H9 (cell line): Measurements from ENCODE around the gene ZNF578. TPM values are rescaled to one million over a fixed set of nuclear protein-coding genes. Genes with fewer than 3 reads are reported as not detected.
"Not testable (repeated sequence)": the region's sequence is repeated elsewhere in the genome, so short reads cannot be mapped to it uniquely, and the experiment has no call there.

Experiments
- DNase-seq: peaks from one replicate; pipeline ENCODE4 v3.0.0-alpha.2; 2017
- H2AFZ ChIP-seq: one replicate; pipeline ENCODE4 v1.6.1; 2013; ENCODE audit warnings: mild to moderate bottlenecking, low read length, control low read depth, moderate library complexity
- H2AK5ac ChIP-seq: 2 replicates; pipeline ENCODE4 v1.6.1; 2013; ENCODE audit warnings: low read length, control low read depth, mixed read lengths; ENCODE audit not compliant: insufficient read length
- H2BK120ac ChIP-seq: one replicate; pipeline ENCODE4 v1.6.1; 2013; ENCODE audit warnings: low read depth, mild to moderate bottlenecking, low read length, control low read depth, inconsistent platforms; ENCODE audit not compliant: poor library complexity, severe bottlenecking
- H2BK12ac ChIP-seq: 2 replicates; pipeline ENCODE4 v1.6.1; 2013; ENCODE audit warnings: low read length, control low read depth, mixed read lengths, low read depth; ENCODE audit not compliant: insufficient read length
- H2BK15ac ChIP-seq: 2 replicates; pipeline ENCODE4 v1.6.1; 2013; ENCODE audit warnings: low read depth, low read length, control low read depth
- H2BK20ac ChIP-seq: one replicate; pipeline ENCODE4 v1.6.1; 2013; ENCODE audit warnings: low read depth, mild to moderate bottlenecking, low read length, control low read depth, inconsistent platforms; ENCODE audit not compliant: poor library complexity, severe bottlenecking
- H2BK5ac ChIP-seq: 2 replicates; pipeline ENCODE4 v1.6.1; 2013; ENCODE audit warnings: low read length, control low read depth, mixed read lengths; ENCODE audit not compliant: insufficient read length
- H3K14ac ChIP-seq: 2 replicates; pipeline ENCODE4 v1.6.1; 2013; ENCODE audit warnings: low read length, control low read depth; ENCODE audit not compliant: insufficient read depth
- H3K18ac ChIP-seq: 2 replicates; pipeline ENCODE4 v1.6.1; 2013; ENCODE audit warnings: low read depth, mild to moderate bottlenecking, mixed read lengths, low read length, control low read depth; ENCODE audit not compliant: insufficient read length
- H3K23ac ChIP-seq: 2 replicates; pipeline ENCODE4 v1.6.1; 2013; ENCODE audit warnings: low read length, control low read depth, mixed read lengths, low read depth; ENCODE audit not compliant: insufficient read length
- H3K23me2 ChIP-seq: 2 replicates; pipeline ENCODE4 v1.6.1; 2013; ENCODE audit warnings: low read depth, mild to moderate bottlenecking, mixed read lengths, low read length, control low read depth; ENCODE audit not compliant: insufficient read length, poor library complexity, severe bottlenecking
- H3K27ac ChIP-seq: 2 replicates; pipeline ENCODE4 v1.5.1; 2013; ENCODE audit warnings: low read length, control low read depth, mixed read lengths, low read depth; ENCODE audit not compliant: insufficient read length
- H3K27me3 ChIP-seq: 2 replicates; pipeline ENCODE4 v1.6.1; 2013; ENCODE audit warnings: low read length, control low read depth, inconsistent platforms; ENCODE audit not compliant: insufficient read depth
- H3K4ac ChIP-seq: 2 replicates; pipeline ENCODE4 v1.6.1; 2013; ENCODE audit warnings: low read depth, mild to moderate bottlenecking, control low read depth, inconsistent platforms, low read length, moderate library complexity
- H3K4me1 ChIP-seq: 2 replicates; pipeline ENCODE4 v1.6.1; 2013; ENCODE audit warnings: low read length, control low read depth, inconsistent platforms; ENCODE audit not compliant: insufficient read depth
- H3K4me2 ChIP-seq: 2 replicates; pipeline ENCODE4 v1.6.1; 2013; ENCODE audit warnings: low read length, control low read depth, mixed read lengths; ENCODE audit not compliant: insufficient read length, insufficient read depth
- H3K56ac ChIP-seq: 2 replicates; pipeline ENCODE4 v1.6.1; 2013; ENCODE audit warnings: low read depth, mild to moderate bottlenecking, mixed read lengths, low read length, control low read depth; ENCODE audit not compliant: insufficient read length
- H3K79me1 ChIP-seq: 2 replicates; pipeline ENCODE4 v1.6.1; 2013; ENCODE audit warnings: low read depth, mild to moderate bottlenecking, moderate library complexity, low read length, control low read depth, inconsistent platforms; ENCODE audit not compliant: insufficient read depth, poor library complexity, severe bottlenecking
- H3K79me2 ChIP-seq: 2 replicates; pipeline ENCODE4 v1.6.1; 2013; ENCODE audit warnings: low read length, control low read depth, inconsistent platforms; ENCODE audit not compliant: insufficient read depth
- H3K9ac ChIP-seq: 2 replicates; pipeline ENCODE4 v1.6.1; 2013; ENCODE audit warnings: low read length, control low read depth, mixed read lengths; ENCODE audit not compliant: insufficient read length; ENCODE audit errors: extremely low read depth
- H3K9me3 ChIP-seq: one replicate; pipeline ENCODE4 v1.6.1; 2013; ENCODE audit warnings: low read depth, low read length, inconsistent platforms; ENCODE audit not compliant: control insufficient read depth
- H3T11ph ChIP-seq: one replicate; pipeline ENCODE4 v1.6.1; 2013; ENCODE audit warnings: mild to moderate bottlenecking, low read length, control low read depth, inconsistent platforms
- H4K20me1 ChIP-seq: one replicate; pipeline ENCODE4 v1.6.1; 2013; ENCODE audit not compliant: control insufficient read depth, insufficient read length, insufficient read depth
- H4K5ac ChIP-seq: 2 replicates; pipeline ENCODE4 v1.6.1; 2013; ENCODE audit warnings: low read depth, mild to moderate bottlenecking, mixed read lengths, low read length, control low read depth; ENCODE audit not compliant: insufficient read length
- H4K8ac ChIP-seq: replicated peaks from 2 replicates; pipeline ENCODE4 v1.6.1; 2013; ENCODE audit warnings: low read length, control low read depth, mixed read lengths, low read depth; ENCODE audit not compliant: insufficient read length
- H4K91ac ChIP-seq: 2 replicates; pipeline ENCODE4 v1.6.1; 2013; ENCODE audit warnings: low read depth, mild to moderate bottlenecking, moderate library complexity, mixed read lengths, low read length, control low read depth; ENCODE audit not compliant: insufficient read length
- H3K27ac Mint-ChIP-seq, 3 experiments: 2 replicates in 2 of 3; 3 replicates in 1 of 3; pipeline ENCODE4 v1.8.0; 2020 to 2021; ENCODE audit warnings: mixed read lengths in 3 of 3, mild to moderate bottlenecking in 1 of 3, moderate library complexity in 1 of 3
- H3K27me3 Mint-ChIP-seq: 2 replicates; pipeline ENCODE4 v1.8.0; 2021; ENCODE audit warnings: low read depth, mild to moderate bottlenecking, moderate library complexity, mixed read lengths
- H3K36me3 Mint-ChIP-seq, 3 experiments: 2 replicates in 2 of 3; 3 replicates in 1 of 3; pipeline ENCODE4 v1.8.0; 2020 to 2021; ENCODE audit warnings: low read depth in 3 of 3, mixed read lengths in 3 of 3; ENCODE audit not compliant: insufficient read depth in 1 of 3
- H3K4me1 Mint-ChIP-seq, 2 experiments: 2 replicates each; pipeline ENCODE4 v1.8.0; 2020; ENCODE audit warnings: mixed read lengths in 2 of 2
- H3K4me3 Mint-ChIP-seq, 2 experiments: 2 replicates in 1 of 2; 3 replicates in 1 of 2; pipeline ENCODE4 v1.8.0; 2020 to 2021; ENCODE audit warnings: mild to moderate bottlenecking in 2 of 2, mixed read lengths in 2 of 2, moderate library complexity in 1 of 2
- H3K9me3 Mint-ChIP-seq, 2 experiments: 2 replicates in 1 of 2; 3 replicates in 1 of 2; pipeline ENCODE4 v1.8.0; 2020; ENCODE audit warnings: mild to moderate bottlenecking in 2 of 2, mixed read lengths in 2 of 2, moderate library complexity in 1 of 2
- CTCF ChIP-seq: fragments of 200-600 bp; sonication (generic); conservative IDR thresholded peaks from 3 replicates; pipeline ENCODE4 v1.8.0; 2021; ENCODE audit warnings: antibody characterized with exemption, mild to moderate bottlenecking
- WGBS: extraction: QIAGEN DNeasy Blood & Tissue Kit; methylation state at CpG from one replicate; pipeline ENCODE4 v1.1.7; 2013; ENCODE audit warnings: missing lambda C conversion rate, low lambda C conversion rate, mixed read lengths; ENCODE audit not compliant: insufficient read length; ENCODE audit errors: extremely low coverage; 5-methylcytosine and 5-hydroxymethylcytosine counted together
- total RNA-seq: library from RNA; stranded (reverse); gene quantifications from 2 replicates; pipeline ENCODE4 v1.2.1, GENCODE V29; 2021

ZNF578 gene
- total RNA-seq, 1 experiment from 2014 or later = 5.3 TPM

DNA sequence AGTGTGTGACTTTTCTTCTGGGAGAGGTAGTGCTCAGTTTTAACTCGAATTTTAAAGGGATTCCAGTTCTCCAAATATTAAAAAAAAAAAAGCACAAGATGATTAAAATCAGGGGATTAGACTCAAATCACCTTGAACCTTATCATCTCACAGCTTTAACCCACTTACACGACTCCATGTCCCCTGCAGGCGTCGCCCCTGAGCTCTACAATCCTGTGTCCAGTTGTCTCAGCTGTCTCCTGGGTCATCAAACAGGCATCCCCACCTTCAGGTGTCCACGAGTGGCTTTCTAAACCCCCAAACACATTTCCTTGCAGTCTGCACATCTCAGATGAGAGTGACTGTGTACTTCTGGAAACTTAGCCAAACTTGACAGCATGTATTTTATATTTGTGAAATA is 88.3 kb downstream of the ZNF578 start:
- Histone ChIP-seq H3K9ac (no peak overlapping the region), H4K20me1 (no peaks in the 10 kb centered on the region), H3K27me3 (no peaks in the 10 kb centered on the region), H2AFZ (no peak overlapping the region), H4K8ac (no peak overlapping the region), H2BK20ac (no peak overlapping the region), H3K23ac (no peak overlapping the region), H2BK120ac (no peak overlapping the region), H3K14ac (no peak overlapping the region), H3T11ph (no peak overlapping the region), H4K5ac (no peak overlapping the region), H3K79me1 (no peaks in the 10 kb centered on the region), H2AK5ac (no peak overlapping the region), H3K56ac (no peak overlapping the region), H3K18ac (no peak overlapping the region), H4K91ac (no peak overlapping the region), H3K27ac (no peak overlapping the region), H3K23me2 (peaks cover 1% of the 10 kb centered on the region), H2BK12ac (no peak overlapping the region), H3K9me3 (no peaks in the 10 kb centered on the region), H3K4ac (no peak overlapping the region), H2BK5ac (no peak overlapping the region), H3K4me2 (no peak overlapping the region), H3K79me2 (no peaks in the 10 kb centered on the region), H3K4me1 (no peaks in the 10 kb centered on the region; the same call in 1 of the 2 replicates), H2BK15ac (no peak overlapping the region)
- TF ChIP-seq CTCF = peak; percentile 34; the same call in 2 of the 3 replicates
- Mint-ChIP-seq H3K4me3 (no peak overlapping the region), H3K36me3 (peaks cover 8 to 40% (median 20%) of the 10 kb centered on the region in 3 experiments), H3K4me1 (peaks cover 6% of the 10 kb centered on the region in 2 experiments), H3K27me3 (peaks cover 6% of the 10 kb centered on the region), H3K27ac (no peak overlapping the region), H3K9me3 (no peaks in the 10 kb centered on the region)
- no CpG with 5 or more reads among the region's 5 CpGs for WGBS
- no peak for DNase-seq

DNA sequence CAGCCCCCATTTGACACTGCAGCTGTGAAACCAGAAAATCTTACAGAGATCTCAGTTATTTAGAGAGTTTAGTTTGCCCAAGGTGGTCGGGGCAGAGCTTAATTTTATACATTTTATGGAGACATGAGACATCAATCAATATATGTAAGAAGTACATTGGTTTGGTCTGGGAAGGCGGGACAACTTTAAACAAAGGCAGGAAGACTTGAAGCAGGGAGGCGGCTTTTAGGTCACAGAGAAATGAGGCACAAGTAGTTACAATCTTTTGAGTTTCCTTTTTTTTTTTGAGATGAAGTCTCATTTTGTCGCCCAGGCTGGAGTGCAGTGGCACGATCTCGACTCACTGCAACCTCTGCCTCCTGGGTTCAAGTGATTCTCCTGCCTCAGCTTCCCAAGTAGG is 89.2 kb downstream of the ZNF578 start:
- not testable (repeated sequence) for H3K23me2 ChIP-seq, H2AK5ac ChIP-seq, H4K8ac ChIP-seq, H3K18ac ChIP-seq, H2BK12ac ChIP-seq, H2BK15ac ChIP-seq, H3K4me1 ChIP-seq, H2BK20ac ChIP-seq, H3K4me1 Mint-ChIP-seq, H2BK5ac ChIP-seq, H4K91ac ChIP-seq, H3T11ph ChIP-seq, H4K20me1 ChIP-seq, H2BK120ac ChIP-seq, H2AFZ ChIP-seq, H3K56ac ChIP-seq, H3K23ac ChIP-seq, H3K9ac ChIP-seq, H4K5ac ChIP-seq, H3K4me2 ChIP-seq, H3K4ac ChIP-seq, H3K27me3 Mint-ChIP-seq, DNase-seq, H3K14ac ChIP-seq, H3K79me1 ChIP-seq, H3K27me3 ChIP-seq, H3K79me2 ChIP-seq, H3K4me3 Mint-ChIP-seq, H3K27ac ChIP-seq, H3K27ac Mint-ChIP-seq, H3K9me3 Mint-ChIP-seq, H3K9me3 ChIP-seq
- peaks cover 13 to 47% (median 25%) of the 10 kb centered on the region in 3 experiments for H3K36me3 Mint-ChIP-seq
- WGBS = no CpG with 5 or more reads among the region's 6 CpGs
